HepG2 (cell line): ENCODE results near the gene MAEA. TPM values are rescaled to one million over a fixed set of nuclear protein-coding genes. Genes with fewer than 3 reads are reported as not detected.

ENCODE experiments used
- ATAC-seq: fragments of 200-7000 bp; cut with Tn5 transposase; 3 replicates; pipeline ENCODE4 v1.9.1; 2020; ENCODE audit warnings: mild to moderate bottlenecking, moderate library complexity
- BruUV-seq: library from RNA; stranded (reverse); fragments of 400-500 nt; replicated peaks from 2 replicates; lab custom pipeline; 2021; lab: Mats Ljungman, UMichigan
- CTCF ChIA-PET: fragments of 300-600 bp; formaldehyde crosslinking; extraction: SDS; loops from one replicate; lab custom pipeline; 2021; ENCODE audit warnings: low total read pairs, inconsistent platforms, low intra/inter-chr PET ratio; lab: Yijun Ruan, JAX
- POLR2A ChIA-PET: fragments of 350-600 bp; sonication (Branson Sonifier 250); formaldehyde crosslinking; loops from one replicate; lab custom pipeline; 2020; ENCODE audit warnings: antibody characterized with exemption, inconsistent platforms; lab: Yijun Ruan, JAX
- DNase-seq: peaks from one replicate; pipeline ENCODE4 v3.0.0-alpha.2; 2015; ENCODE audit warnings: low spot score
- FAIRE-seq: peaks from 3 replicates; lab custom pipeline; 2011; peaks lifted over from hg19 to GRCh38; lab: Jason Lieb, UNC
- H2AFZ ChIP-seq: one replicate; pipeline ENCODE4 v1.6.1; 2011; ENCODE audit warnings: low read length, inconsistent platforms
- H3K27ac ChIP-seq: fragments of 300-600 bp; 3 replicates; pipeline ENCODE4 v1.8.0; 2011; ENCODE audit warnings: mixed run types, mild to moderate bottlenecking, mixed read lengths, low read length, inconsistent platforms; ENCODE audit not compliant: insufficient read depth; ENCODE audit errors: extremely low read length
- H3K27me3 ChIP-seq, 2 experiments: fragments of 200-600 bp in 1 of 2; 2 replicates in 1 of 2; 3 replicates in 1 of 2; pipeline versions ENCODE4 v1.6.0 to v1.8.0; 2011; ENCODE audit warnings: low read length in 2 of 2, mild to moderate bottlenecking in 2 of 2, moderate library complexity in 2 of 2, inconsistent platforms in 1 of 2; ENCODE audit not compliant: insufficient read depth in 2 of 2, control insufficient read depth in 1 of 2
- H3K36me3 ChIP-seq, 2 experiments: fragments of 200-600 bp in 1 of 2; replicated peaks in 1 of 2; 2 replicates in 1 of 2; 3 replicates in 1 of 2; pipeline versions ENCODE4 v1.5.1 to v1.8.0; 2011; ENCODE audit warnings: low read length in 2 of 2, inconsistent platforms in 1 of 2; ENCODE audit not compliant: insufficient read depth in 2 of 2, control insufficient read depth in 1 of 2
- H3K4me1 ChIP-seq: 2 replicates; pipeline ENCODE4 v1.5.1; 2012; ENCODE audit warnings: low read length, inconsistent platforms; ENCODE audit not compliant: insufficient read depth
- H3K4me2 ChIP-seq: 2 replicates; pipeline ENCODE4 v1.6.0; 2011; ENCODE audit warnings: low read depth, low read length, inconsistent platforms
- H3K4me3 ChIP-seq, 3 experiments: fragments of 200-600 bp in 1 of 3; sonication (generic), shearing (Covaris generic) in 1 of 3; replicated peaks in 1 of 3; 2 replicates each; pipeline ENCODE4 v1.5.1; 2011 to 2016; ENCODE audit warnings: low read length in 3 of 3, inconsistent platforms in 2 of 3, low read depth in 2 of 3, mild to moderate bottlenecking in 2 of 3, control low read depth in 1 of 3, mixed read lengths in 1 of 3; ENCODE audit not compliant: insufficient read depth in 1 of 3
- H3K79me2 ChIP-seq: one replicate; pipeline ENCODE4 v1.6.1; 2011; ENCODE audit warnings: low read length, inconsistent platforms; ENCODE audit not compliant: insufficient read depth
- H3K9ac ChIP-seq: 2 replicates; pipeline ENCODE4 v1.6.0; 2011; ENCODE audit warnings: mild to moderate bottlenecking, low read depth, low read length, inconsistent platforms; ENCODE audit not compliant: insufficient read depth
- H3K9me3 ChIP-seq: 2 replicates; pipeline ENCODE4 v1.5.1; 2012; ENCODE audit warnings: mild to moderate bottlenecking, low read length
- H4K20me1 ChIP-seq: 2 replicates; pipeline ENCODE4 v1.6.0; 2011; ENCODE audit warnings: inconsistent platforms, mild to moderate bottlenecking, low read length, moderate library complexity; ENCODE audit not compliant: insufficient read depth
- AGO2 ChIP-seq: fragments of 200-400 bp; formaldehyde crosslinking; optimal IDR thresholded peaks from 2 replicates; pipeline ENCODE3; 2017; ENCODE audit warnings: mild to moderate bottlenecking, low read depth, low read length, moderate library complexity
- AKAP8 ChIP-seq: sonication (generic); formaldehyde crosslinking; IDR thresholded peaks from 2 replicates; pipeline ENCODE4 v1.5.1; 2020; ENCODE audit warnings: mild to moderate bottlenecking, missing genetic modification reagents
- ARID2 ChIP-seq: sonication (generic); formaldehyde crosslinking; IDR thresholded peaks from 2 replicates; pipeline ENCODE4 v1.8.1; 2022; ENCODE audit warnings: mild to moderate bottlenecking, missing genetic modification reagents, borderline replicate concordance
- SAP130 ChIP-seq: IDR thresholded peaks from 2 replicates; pipeline ENCODE4 v1.6.1; 2016; ENCODE audit warnings: low read depth
- TCF7L2 ChIP-seq: IDR thresholded peaks from 2 replicates; pipeline ENCODE4 v1.6.1; 2011; ENCODE audit warnings: mild to moderate bottlenecking, low read depth, low read length, moderate library complexity
- ZMYM2 ChIP-seq: sonication (generic); formaldehyde crosslinking; IDR thresholded peaks from 2 replicates; pipeline ENCODE4 v1.8.0; 2022; ENCODE audit warnings: mild to moderate bottlenecking, missing genetic modification reagents
- ZNF20 ChIP-seq: sonication (generic); formaldehyde crosslinking; IDR thresholded peaks from 2 replicates; pipeline ENCODE4 v1.4.0; 2020; ENCODE audit warnings: mild to moderate bottlenecking, moderate library complexity, missing genetic modification reagents
- ZNF318 ChIP-seq: sonication (generic); formaldehyde crosslinking; IDR thresholded peaks from 2 replicates; pipeline ENCODE4 v1.4.0; 2020; ENCODE audit warnings: mild to moderate bottlenecking, missing genetic modification reagents
- ZNF44 ChIP-seq: sonication (generic); formaldehyde crosslinking; IDR thresholded peaks from 2 replicates; pipeline ENCODE4 v1.5.1; 2020; ENCODE audit warnings: mild to moderate bottlenecking, missing genetic modification reagents
- ZNF562 ChIP-seq: sonication (generic); formaldehyde crosslinking; IDR thresholded peaks from 2 replicates; pipeline ENCODE4 v1.8.0; 2022; ENCODE audit warnings: missing genetic modification reagents, borderline replicate concordance
- ZNF737 ChIP-seq: sonication (generic); formaldehyde crosslinking; IDR thresholded peaks from 2 replicates; pipeline ENCODE4 v1.5.0; 2020; ENCODE audit warnings: missing genetic modification reagents, mild to moderate bottlenecking, borderline replicate concordance
- ZNF766 ChIP-seq: sonication (generic); formaldehyde crosslinking; IDR thresholded peaks from 2 replicates; pipeline ENCODE4 v1.5.0; 2020; ENCODE audit warnings: missing genetic modification reagents, borderline replicate concordance
- WGBS: methylation state at CpG from one replicate; pipeline ENCODE4 v1.1.6; 2017; ENCODE audit warnings: low lambda C conversion rate; 5-methylcytosine and 5-hydroxymethylcytosine counted together
- in situ Hi-C: cut with HindIII; loops from 2 replicates; pipeline ENCODE4 v1.10.0; 2017; ENCODE audit warnings: low pct_unique_long_range_greater_than_20kb; ENCODE audit not compliant: extremely low pct_ligation_motif_present
- intact Hi-C: fragments of 100-400 bp; cut with micrococcal nuclease; formaldehyde crosslinking; loops from one replicate; pipeline ENCODE4 v1.10.0; 2022; ENCODE audit not compliant: unreplicated experiment
- polyA plus RNA-seq, 8 experiments: library from polyadenylated mRNA; depleted of rRNA in 3 of 8; stranded (reverse) in 7 of 8; unstranded in 1 of 8; fragments of >200 nt; fragmentation: Illumina TruSeq in 4 of 8; extraction: Trizol in 4 of 8; gene quantifications; 2 replicates each; pipeline versions ENCODE4 v1.2.1 to v1.2.3, GENCODE V29; 2011 to 2016; ENCODE audit warnings: low read depth in 4 of 8, missing spikeins in 1 of 8, mixed read lengths in 1 of 8; ENCODE audit not compliant: insufficient read depth in 1 of 8
- total RNA-seq, 5 experiments: library from RNA; depleted of rRNA; stranded (reverse); fragments of >200 nt; fragmentation: Illumina TruSeq; extraction: Trizol; gene quantifications; 2 replicates each; pipeline ENCODE4 v1.2.3, GENCODE V29; 2016; ENCODE audit warnings: low read depth in 1 of 5

MAEA gene
- total and polyA plus RNA-seq, 2 of the 13 experiments (the other 11 are each of a cell fraction or from before 2014, with no cell fraction given) = 52.0 to 57.1 TPM

DNA sequence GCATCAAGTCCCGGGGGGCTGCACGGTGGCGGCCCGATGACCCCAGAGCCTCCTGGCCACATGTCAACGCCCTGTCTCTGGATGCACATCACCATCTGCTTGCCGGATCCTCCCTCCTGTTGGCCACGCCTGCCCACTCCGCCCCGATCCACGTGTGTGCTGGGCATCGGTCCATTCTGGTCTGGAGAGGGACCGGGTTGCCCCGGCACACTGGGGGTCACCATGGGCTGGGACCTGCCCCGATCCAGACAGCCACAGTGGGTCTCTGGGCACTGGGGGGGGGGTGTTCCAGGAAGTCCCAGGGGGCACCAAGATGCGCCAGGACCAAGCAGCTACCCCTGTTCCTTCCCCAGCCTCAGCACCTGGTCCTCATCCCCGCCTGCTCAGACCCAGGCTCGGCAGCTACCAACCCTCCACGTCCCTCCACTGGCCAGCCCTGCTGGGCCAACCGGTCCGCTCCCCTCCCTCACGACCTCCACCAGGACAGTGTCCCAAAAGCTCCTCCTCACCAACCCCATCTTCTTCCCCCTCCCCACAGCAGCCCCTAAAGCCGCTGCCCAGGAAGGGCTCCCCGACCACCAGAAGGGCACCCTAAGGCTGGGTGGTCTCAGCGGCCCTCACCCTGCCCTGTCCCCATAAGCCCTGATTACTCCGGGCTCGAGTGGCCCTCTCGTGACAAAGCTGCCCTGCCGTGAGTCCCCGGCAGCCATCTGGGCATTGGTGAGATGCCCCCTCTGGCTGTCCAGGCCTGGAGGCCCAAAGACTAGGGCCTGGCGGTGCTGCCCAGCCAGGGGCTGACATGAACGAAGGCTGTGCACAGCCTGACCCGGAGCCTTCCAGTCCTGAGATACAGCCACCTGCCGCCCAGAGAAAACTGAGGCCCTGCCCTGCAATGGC is 45.4 kb upstream of the MAEA start:
- H3K27ac ChIP-seq = no peak overlapping the region
- H3K36me3 ChIP-seq = peaks cover 5 to 16% of the 10 kb centered on the region in 2 experiments
- no peak overlapping the region for H2AFZ ChIP-seq
- no TSS peak for BruUV-seq
- no peak for DNase-seq
- no peak for FAIRE-seq
- in situ Hi-C loops = no loop called here
- ChIA-PET POLR2A (no interaction called here), CTCF (no interaction called here)
- intact Hi-C loops = no loop called here
- H4K20me1 ChIP-seq = peaks cover 56% of the 10 kb centered on the region
- no peaks in the 10 kb centered on the region for H3K9me3 ChIP-seq
- no peak overlapping the region for H3K4me3 ChIP-seq
- H3K27me3 ChIP-seq = no peaks in the 10 kb centered on the region
- H3K9ac ChIP-seq = no peak overlapping the region
- peaks cover 73% of the 10 kb centered on the region for H3K79me2 ChIP-seq
- ATAC-seq = no peak
- TF ChIP-seq ZNF562 (no peak), ZNF20 (CRISPR knock-in tag) (no peak), AKAP8 (CRISPR knock-in tag) (peak; percentile 16; the same call in 1 of the 2 replicates), ZMYM2 (CRISPR knock-in tag) (no peak), ZNF44 (CRISPR knock-in tag) (no peak), ZNF766 (no peak), ZNF318 (CRISPR knock-in tag) (no peak), ARID2 (CRISPR knock-in tag) (no peak), ZNF737 (CRISPR knock-in tag) (no peak), SAP130 (CRISPR knock-in tag) (no peak), TCF7L2 (no peak), AGO2 (peak; percentile 20)
- WGBS = 94% methylated on average over 18 of the region's 33 CpGs
- H3K4me1 ChIP-seq = peaks cover 25% of the 10 kb centered on the region
- H3K4me2 ChIP-seq = no peak overlapping the region
